Stimulated activated CD8-positive, alpha-beta memory T cell treated with anti-CD3 and anti-CD28 coated beads, Interleukin-2, amount 100 ng/mL, for 1 hour (primary cell): ENCODE results near the gene TRPV3.
"Not testable (repeated sequence)": the region's sequence is repeated elsewhere in the genome, so short reads cannot be mapped to it uniquely, and the experiment has no call there.

Experiments
- DNase-seq, 2 donors: peaks; one replicate each; pipeline ENCODE4 v3.0.0-alpha.2; 2020; ENCODE audit warnings: low read depth in 2 of 2

The TRPV3 gene

GRCh38 chr17:3573246-3574100 lies 15.9 kb upstream of the TRPV3 start:
- no peak for DNase-seq

GRCh38 chr17:3572231-3572630 lies 14.6 kb upstream of the TRPV3 start:
- no peak for DNase-seq

GRCh38 chr17:3571043-3571900 lies 13.7 kb upstream of the TRPV3 start:
- DNase-seq = no peak

GRCh38 chr17:3569534-3570137 lies 12.0 kb upstream of the TRPV3 start:
- DNase-seq = no peak

- DNase-seq = no peak
These were observed 8.9 kb upstream of the TRPV3 start for GRCh38 chr17:3566551-3566950.

- no peak for DNase-seq
These were observed 7.5 kb upstream of the TRPV3 start for GRCh38 chr17:3565143-3565542.

GRCh38 chr17:3564241-3564640 lies 6.6 kb upstream of the TRPV3 start:
- not testable (repeated sequence) for DNase-seq

- DNase-seq = no peak
These were observed 1.6 kb upstream of the TRPV3 start for GRCh38 chr17:3559270-3559645.

- DNase-seq = no peak
These were observed 1.1 kb upstream of the TRPV3 start for GRCh38 chr17:3558603-3559269.

- DNase-seq = no peak
These were observed 470 bp downstream of the TRPV3 start for GRCh38 chr17:3556916-3557767.

GRCh38 chr17:3556239-3556915 lies 1.2 kb downstream of the TRPV3 start:
- no peak for DNase-seq

GRCh38 chr17:3555189-3555796 lies 2.3 kb downstream of the TRPV3 start:
- DNase-seq = no peak

GRCh38 chr17:3554440-3554839 lies 3.2 kb downstream of the TRPV3 start:
- no peak for DNase-seq

GRCh38 chr17:3553419-3554401 lies 3.9 kb downstream of the TRPV3 start:
- DNase-seq = no peak

- DNase-seq = no peak
These were observed 4.7 kb downstream of the TRPV3 start for GRCh38 chr17:3552916-3553315.

GRCh38 chr17:3551189-3551588 lies 6.4 kb downstream of the TRPV3 start:
- DNase-seq = no peak

GRCh38 chr17:3549610-3550162 lies 7.9 kb downstream of the TRPV3 start:
- no peak for DNase-seq

GRCh38 chr17:3547628-3548027 lies 10.0 kb downstream of the TRPV3 start:
- no peak for DNase-seq
